HG03460 (cell line): ENCODE results near the gene PSMA7.
A peak's percentile ranks its signal among the peaks of the same experiment; 100 is the strongest.

Experiments used
- ATAC-seq: cut with Tn5 transposase; IDR thresholded peaks from one replicate; pipeline ENCODE4 v1.9.1; 2021; ENCODE audit not compliant: unreplicated experiment

Gene PSMA7

DNA sequence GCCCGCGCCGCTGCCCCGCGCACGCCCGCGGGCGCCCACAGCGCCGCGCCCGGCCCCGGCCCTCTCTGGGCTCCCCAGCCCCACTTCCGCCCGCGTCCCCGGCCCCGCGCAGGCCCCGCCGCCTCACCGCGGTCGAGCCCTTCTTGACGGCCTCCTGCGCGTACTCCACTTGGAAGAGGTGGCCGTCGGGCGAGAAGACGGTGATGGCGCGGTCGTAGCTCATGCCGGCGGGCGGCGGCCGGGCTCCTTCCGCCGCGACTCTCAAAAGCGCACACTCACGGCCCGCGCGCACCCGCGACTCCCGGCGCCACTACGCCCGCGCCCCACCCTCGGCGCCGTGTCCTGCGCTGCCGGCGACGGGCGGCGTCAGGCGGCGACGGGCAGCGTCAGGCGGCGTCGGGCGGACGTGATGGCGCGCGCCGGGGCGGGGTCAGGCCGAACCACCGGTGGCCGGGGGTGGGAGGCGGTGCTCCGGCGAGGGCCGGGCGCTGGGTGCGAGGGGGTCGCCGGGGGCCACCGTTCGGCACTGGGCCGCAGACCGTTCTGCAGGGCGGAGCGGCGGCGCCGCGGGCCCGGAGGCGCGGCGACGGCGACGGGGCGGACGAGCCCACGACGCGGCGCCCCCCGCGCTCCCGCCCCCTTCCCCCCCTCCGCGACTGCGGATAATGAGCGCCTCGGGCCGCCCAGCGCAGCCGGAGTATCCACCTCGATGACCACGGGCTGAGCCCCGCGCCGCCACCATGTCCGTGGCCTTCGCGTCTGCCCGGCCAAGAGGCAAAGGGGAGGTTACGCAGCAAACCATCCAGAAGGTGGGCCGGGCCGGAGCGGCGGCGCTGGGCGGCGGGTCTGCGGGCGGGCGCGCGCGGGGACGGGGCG, at the start of gene PSMA7, which contains the start of gene SS18L1:
TSS of gene PSMA7 (minus strand) at position 314 of the 876 bp plus-strand sequence. CDS start at position 223, 91 bp downstream.
TSS of gene SS18L1 (plus strand) at position 689 of the 876 bp plus-strand sequence. CDS start at position 741, 52 bp downstream.
- ATAC-seq = peak; percentile 72

DNA sequence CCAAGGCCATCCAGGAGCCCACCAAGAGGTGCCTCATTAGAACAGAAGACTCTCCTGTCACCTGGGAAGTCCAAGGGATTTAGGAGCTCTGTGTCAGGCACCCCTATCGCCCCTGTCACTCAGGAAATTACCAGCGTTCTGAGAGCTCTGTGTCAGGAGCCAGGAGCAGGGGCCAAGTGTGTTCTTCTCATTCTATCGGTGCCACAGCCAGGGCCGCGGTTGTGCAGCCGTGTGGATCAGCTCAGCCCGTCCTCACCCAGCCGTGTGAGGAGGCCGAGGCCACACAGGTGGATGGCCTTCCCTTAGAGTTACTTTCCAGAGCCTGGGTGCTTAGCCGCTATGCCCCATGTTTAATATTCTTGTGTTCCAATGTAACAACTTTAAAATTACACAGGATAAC, 49.4 kb upstream of the PSMA7 start:
- ATAC-seq = no peak

GRCh38 chr20:62191781-62192559, 48.8 kb upstream of the PSMA7 start:
- no peak for ATAC-seq

- ATAC-seq = no peak
Observed at GRCh38 chr20:62190639-62191411, 47.6 kb upstream of the PSMA7 start.

DNA sequence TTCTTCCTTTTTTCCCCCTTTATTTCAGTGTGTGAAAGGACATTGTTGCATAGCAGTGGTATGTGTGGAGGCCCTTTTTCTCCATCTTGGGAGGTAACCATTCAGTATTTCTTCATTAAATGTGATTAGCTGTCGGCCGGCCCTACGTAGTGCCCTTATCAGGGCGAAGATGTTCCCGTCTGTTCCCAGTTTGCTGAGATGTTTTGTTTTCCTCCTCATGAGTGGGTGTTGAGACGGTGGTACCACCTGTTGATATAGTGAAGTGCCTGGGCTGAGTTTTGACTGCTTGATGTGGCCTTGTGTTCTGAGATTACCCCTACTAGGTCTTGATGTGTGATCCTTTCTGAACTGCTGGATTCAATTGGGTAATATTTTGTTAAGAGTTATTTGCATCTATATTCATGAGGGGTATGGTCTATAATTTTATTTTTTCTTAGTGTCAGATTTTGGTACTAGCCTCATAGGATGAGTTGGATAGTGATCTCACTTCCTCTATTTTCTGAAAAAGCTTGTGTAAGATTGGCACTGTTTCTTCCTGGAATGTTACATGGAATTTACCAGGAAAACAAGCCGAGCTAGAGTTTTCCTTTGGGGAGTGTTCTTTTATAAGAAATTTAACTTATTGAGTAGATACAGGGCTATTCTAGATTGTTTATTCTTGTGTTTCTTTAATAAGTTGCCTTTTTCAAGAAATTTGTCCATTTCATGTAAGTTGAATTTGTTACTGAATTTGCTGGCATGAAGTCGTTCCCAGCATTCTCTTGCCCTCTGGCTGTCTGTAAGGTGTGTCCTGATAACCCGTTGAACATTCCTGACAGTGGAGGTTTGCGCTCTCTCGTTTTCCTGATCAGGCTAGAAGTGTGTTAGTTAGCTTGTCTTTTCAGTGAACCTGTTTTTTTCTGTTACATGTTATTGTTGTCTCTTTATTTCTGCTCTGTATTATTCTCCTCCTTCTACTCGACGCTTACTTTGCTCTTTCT, 44.0 kb upstream of the PSMA7 start:
- no peak for ATAC-seq

DNA sequence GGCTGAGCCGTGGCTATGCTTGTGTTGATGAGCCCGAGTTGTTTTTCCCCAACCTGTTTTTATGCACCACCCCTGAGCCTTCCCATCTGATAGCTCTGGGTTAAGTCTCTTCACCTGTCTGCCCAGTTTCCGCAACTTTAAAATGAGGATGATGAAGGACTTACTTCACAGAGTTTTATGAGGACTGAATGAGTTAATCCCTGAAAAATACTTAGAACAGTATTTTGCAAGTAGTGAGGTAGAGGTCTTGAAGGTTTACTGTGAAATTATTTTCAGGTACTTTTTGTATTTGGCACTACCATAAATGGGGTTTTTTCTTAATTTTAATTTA, 42.9 kb upstream of the PSMA7 start:
- ATAC-seq = no peak

GRCh38 chr20:62183426-62184142, 40.4 kb upstream of the PSMA7 start:
- no peak for ATAC-seq

DNA sequence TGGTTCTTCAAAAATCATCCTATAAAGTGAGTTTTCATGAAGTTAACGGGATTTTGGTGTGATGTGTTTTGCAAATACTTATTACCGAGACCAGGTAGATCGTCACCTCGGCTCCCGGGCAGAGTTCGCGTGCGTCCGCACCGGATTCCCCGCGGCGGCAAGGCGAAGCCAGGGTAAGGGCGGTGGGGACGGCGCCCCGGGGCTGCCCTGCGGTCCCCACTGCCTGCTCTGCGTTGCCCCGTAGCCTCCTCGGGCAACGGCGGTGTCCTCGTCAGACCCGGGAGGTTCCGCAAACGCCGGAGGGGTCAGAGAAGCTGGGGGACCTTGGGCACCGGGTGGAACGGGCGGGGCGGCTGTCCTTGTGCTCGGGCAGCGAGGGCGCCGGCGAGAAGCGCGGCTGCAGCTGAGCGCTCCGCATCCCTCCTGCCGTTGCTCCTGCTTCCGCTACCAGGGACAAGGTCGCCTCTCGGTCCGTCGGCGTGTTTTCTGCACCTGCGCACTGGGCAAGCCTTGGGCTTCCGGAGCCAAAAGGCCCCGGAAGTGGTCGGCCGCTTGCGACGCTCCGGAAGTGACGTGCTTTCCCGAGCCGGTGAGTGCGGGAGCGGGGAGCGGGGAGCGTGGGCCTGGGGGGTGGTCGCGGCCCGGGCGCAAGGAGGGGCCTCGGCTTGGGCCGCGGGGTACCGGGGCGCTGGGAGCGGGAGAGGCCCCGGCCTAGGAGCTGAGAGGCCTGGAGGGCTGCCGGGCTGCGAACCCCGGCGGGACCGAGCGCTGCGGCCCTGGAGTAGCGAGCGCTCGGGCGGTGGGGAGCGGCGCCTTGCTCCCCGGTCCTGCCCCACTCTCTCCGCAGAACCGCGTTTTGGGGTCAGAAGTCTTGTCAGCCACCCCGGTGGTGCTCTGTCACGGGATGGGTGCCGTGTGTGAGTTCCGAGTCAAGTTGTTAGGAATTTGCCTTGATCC, 39.6 kb upstream of the PSMA7 start, which contains the start of gene MTG2:
TSS of gene MTG2 (plus strand) at position 560 of the 957 bp plus-strand sequence. CDS start 10,393 bp downstream, outside the sequence.
- peak; percentile 88 for ATAC-seq

DNA sequence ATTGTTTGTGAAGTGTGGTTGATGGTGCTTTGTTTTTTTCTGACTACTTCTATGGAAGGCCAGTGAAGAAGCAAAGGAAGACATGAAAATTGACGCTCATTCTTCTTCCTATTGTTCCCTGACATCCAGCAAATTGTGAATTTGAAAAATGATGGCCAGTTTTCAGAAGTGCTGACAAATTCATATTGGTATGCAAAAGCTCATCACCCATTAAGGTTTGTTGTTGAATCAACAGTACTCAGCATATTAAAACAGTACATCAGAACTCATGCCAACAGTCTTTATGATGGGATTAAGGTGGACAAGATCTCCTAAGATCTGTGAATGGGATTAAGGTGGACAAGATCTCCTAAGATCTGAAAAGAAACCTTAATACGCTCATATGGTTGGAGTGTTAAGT, 38.6 kb upstream of the PSMA7 start:
- ATAC-seq = no peak

- no peak for ATAC-seq
Observed at GRCh38 chr20:62179162-62179504, 35.9 kb upstream of the PSMA7 start.

DNA sequence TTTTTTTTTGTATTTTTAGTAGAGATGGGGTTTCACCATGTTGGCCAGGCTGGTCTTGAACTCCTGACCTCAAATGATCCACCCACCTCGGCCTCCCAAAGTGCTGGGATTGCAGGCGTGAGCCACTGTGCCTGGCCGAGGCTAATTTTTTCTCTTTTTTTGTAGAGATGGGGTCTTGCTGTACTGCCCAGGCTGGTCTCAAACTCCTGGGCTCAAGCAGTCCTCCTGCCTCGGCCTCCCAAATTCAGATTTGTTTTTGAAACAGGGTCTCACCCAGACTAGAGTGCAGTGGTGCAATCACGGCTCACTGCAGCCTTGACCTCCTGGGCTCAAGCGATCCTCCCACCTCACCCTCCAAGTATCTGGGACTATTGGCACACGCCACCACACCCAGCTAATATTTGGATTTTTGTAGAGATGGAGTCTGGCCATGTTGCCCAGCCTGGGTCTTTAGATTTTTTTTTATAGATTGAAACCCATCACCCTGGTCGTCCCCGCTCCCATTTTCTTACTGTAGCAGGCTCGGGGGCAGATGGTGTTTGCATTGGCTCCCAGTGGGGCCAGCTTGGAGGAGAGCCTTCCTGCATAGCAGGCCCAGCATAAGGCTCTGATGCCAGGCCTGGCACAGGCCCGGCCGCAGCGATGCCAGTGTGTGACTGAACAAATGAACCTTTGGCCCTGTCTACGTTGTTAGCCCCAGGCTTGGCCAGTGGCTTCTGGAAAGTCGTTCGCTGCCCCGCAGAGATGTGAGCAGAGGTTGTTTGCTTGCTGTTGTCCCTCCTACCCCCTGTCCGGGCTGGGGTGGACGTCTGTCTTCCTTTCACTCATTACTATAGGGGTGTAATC, 35.3 kb upstream of the PSMA7 start:
- ATAC-seq = no peak

- no peak for ATAC-seq
Observed at GRCh38 chr20:62177307-62177706, 34.1 kb upstream of the PSMA7 start.

DNA sequence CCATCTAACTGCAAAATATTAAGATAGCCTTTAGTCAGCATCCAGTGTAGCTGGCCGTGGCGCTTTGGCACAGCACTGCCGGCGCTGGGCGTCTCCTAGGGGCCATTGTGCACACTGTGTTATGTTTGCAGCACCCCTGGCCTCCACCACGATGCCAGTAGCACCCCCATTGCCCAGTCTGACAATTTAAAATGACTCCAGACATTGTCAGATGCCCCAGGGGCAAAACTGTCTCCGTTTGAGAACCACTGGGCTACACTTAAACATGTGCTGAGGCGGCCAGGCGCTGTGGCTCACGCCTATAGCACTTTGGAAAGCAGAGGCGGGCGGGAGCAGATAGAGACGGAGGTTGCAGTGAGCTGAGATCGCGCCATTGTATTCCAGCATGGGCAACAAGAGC, 33.7 kb upstream of the PSMA7 start:
- no peak for ATAC-seq

- ATAC-seq = no peak
Observed at GRCh38 chr20:62175711-62176110, 32.5 kb upstream of the PSMA7 start.

DNA sequence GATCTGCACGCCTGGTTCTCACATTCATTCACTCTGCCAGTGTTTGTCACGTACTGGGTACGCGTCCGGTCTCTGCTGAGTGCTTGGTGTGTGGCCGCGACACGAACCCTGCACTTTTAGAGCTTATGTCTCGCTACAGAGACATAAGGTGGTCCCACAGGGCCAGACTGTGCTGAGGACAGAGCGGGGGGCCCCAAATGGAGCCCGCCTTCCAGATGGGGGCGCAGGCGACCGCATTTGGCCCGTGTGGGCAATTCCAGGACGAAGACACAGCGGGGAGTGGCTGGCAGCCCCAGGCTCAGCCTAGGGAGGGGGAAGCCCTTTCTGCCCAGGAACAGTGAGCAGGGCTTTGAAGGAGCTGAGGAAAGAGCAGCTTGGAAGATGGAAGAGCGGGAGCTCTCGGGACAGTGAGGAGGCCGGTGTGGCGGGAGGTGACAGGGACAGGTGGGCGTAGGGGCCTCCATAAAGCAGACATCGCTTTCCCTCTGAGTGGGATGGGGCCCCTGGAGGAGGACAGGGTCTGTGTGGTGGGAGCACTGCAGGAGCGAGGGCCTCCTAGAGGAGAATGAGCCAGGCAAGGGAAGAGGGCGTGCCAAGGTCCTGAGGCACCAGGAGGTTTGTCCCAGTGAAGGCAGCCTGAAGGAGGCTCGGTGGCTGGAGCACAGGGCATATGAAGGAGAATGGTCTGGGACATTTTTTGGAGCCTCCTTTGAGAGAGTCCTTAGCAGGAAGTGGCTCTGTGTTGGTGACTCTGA, 31.9 kb upstream of the PSMA7 start:
- no peak for ATAC-seq

DNA sequence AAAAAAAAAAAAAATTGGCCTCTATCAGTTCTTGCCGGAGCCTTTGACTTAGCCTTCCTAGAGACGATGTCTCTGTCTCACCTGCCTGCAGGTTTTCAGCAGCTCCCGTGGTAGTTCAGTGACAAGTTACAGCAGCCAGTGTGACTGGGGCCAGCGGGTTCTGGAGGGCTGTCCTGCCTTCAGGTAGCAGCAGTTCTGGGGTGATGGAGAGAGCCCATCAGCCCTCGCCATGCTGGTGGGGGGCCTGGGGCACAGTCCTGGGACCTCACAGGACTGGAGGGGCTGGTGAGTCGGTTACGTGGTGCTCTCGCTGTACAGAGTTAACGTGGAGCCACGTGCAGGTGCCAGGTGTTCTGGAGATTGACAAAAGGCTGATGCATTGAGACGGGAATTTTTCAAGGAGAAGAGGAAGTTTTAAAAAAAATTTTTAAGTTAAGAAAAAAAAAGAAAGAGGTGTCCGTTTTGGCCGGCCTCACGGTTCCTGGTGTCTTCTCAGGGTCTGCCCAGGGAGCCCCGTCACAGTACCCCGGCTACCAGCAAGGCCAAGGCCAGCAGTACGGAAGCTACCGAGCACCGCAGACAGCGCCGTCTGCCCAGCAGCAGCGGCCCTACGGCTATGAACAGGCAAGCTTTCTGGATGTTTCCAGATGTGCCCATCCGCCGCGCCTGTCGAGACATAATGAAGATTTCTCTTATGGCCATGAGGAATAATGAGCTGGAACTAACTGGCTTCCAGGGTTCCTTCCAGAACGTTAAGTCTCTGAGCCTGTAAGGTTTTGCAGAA, 31.0 kb upstream of the PSMA7 start:
- no peak for ATAC-seq
